ENCODE measurements around the gene LRRC1.

DNA sequence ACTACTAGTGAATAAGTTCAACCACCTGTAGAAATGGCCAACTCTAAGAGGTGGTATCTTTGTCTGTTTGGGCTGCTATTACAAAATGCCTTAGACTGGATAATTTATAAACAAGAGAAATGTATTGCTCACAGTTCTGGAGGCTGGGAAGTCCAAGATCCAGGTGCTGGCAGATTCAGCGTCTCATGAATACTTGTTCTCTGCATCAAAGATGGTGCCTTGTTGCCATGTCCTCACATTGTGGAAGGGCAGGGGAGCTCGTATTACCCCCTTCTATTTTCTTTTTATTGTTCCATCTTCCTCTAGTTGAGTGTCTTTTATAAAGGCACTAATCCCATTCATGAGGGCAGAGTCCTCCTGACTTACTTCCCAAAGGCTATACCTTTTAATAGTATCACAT, 58.0 kb downstream of the LRRC1 start:
- no peak for TF ChIP-seq ZNF274 (IDR thresholded peaks at IDR 0.05; ENCODE audit: low read depth, low read length)
- TF ChIP-seq YY1 (IDR thresholded peaks at IDR 0.05; ENCODE audit: insufficient read depth, insufficient read length), result no peak

Measured in NT2/D1 (cell line).